IgD-negative memory B cell (primary cell): ENCODE data around the gene MGST2. TPM values are rescaled to one million over a fixed set of nuclear protein-coding genes. Genes with fewer than 3 reads are reported as not detected.

Experiments used
- H3K27ac Mint-ChIP-seq, 3 donors: one replicate each; pipeline ENCODE4 v1.8.0; 2020 to 2022; ENCODE audit warnings: mild to moderate bottlenecking in 3 of 3, mixed read lengths in 3 of 3, moderate library complexity in 1 of 3
- H3K27me3 Mint-ChIP-seq: one replicate; pipeline ENCODE4 v1.8.0; 2021; ENCODE audit warnings: mixed read lengths
- H3K36me3 Mint-ChIP-seq: one replicate; pipeline ENCODE4 v1.8.0; 2020; ENCODE audit warnings: mild to moderate bottlenecking, mixed read lengths
- H3K4me1 Mint-ChIP-seq, 3 donors: one replicate each; pipeline ENCODE4 v1.8.0; 2020 to 2022; ENCODE audit warnings: mixed read lengths in 3 of 3, mild to moderate bottlenecking in 1 of 3
- H3K4me3 Mint-ChIP-seq, 4 donors: one replicate each; pipeline ENCODE4 v1.8.0; 2020 to 2022; ENCODE audit warnings: mild to moderate bottlenecking in 4 of 4, mixed read lengths in 4 of 4, moderate library complexity in 3 of 4
- H3K9me3 Mint-ChIP-seq, 3 donors: one replicate each; pipeline ENCODE4 v1.8.0; 2020 to 2021; ENCODE audit warnings: mixed read lengths in 3 of 3, mild to moderate bottlenecking in 1 of 3
- polyA plus RNA-seq: library from polyadenylated mRNA; unstranded; fragments of 300-500 nt; fragmentation: Illumina TruSeq; gene quantifications from one replicate; pipeline ENCODE4 v1.2.3, GENCODE V29; 2021

The MGST2 gene
- polyA plus RNA-seq, 1 donor from 2014 or later = 2.0 TPM

- Mint-ChIP-seq H3K27me3 (peaks cover 13% of the 10 kb centered on the region), H3K9me3 (no peaks in the 10 kb centered on the region), H3K4me1 (no peaks in the 10 kb centered on the region), H3K27ac (no peak overlapping the region), H3K4me3 (no peak overlapping the region), H3K36me3 (no peaks in the 10 kb centered on the region)
Observed at GRCh38 chr4:139726615-139727014, 61.0 kb downstream of the MGST2 start.

GRCh38 chr4:139728146-139728545 is 62.5 kb downstream of the MGST2 start:
- H3K4me3 Mint-ChIP-seq = no peak overlapping the region
- no peak overlapping the region for H3K27ac Mint-ChIP-seq
- H3K4me1 Mint-ChIP-seq = peaks cover 0 to 2% (median 0%) of the 10 kb centered on the region in 3 donors
- H3K27me3 Mint-ChIP-seq = peaks cover 19% of the 10 kb centered on the region
- no peaks in the 10 kb centered on the region for H3K9me3 Mint-ChIP-seq
- H3K36me3 Mint-ChIP-seq = no peaks in the 10 kb centered on the region

GRCh38 chr4:139728840-139729239 is 63.2 kb downstream of the MGST2 start:
- H3K4me3 Mint-ChIP-seq = no peak overlapping the region

GRCh38 chr4:139732991-139733570 is 67.5 kb downstream of the MGST2 start:
- Mint-ChIP-seq H3K27ac (peak overlapping the region in 1 of 3 donors; percentile 73), H3K9me3 (no peaks in the 10 kb centered on the region), H3K27me3 (peaks cover 43% of the 10 kb centered on the region), H3K4me1 (peaks cover 5 to 10% (median 5%) of the 10 kb centered on the region in 3 donors), H3K36me3 (no peaks in the 10 kb centered on the region), H3K4me3 (no peak overlapping the region)

More at GRCh38 chr4:139728840-139729239, 63.2 kb downstream of the MGST2 start:
- Mint-ChIP-seq H3K4me1 (peaks cover 0 to 2% (median 0%) of the 10 kb centered on the region in 3 donors), H3K36me3 (no peaks in the 10 kb centered on the region), H3K27ac (no peak overlapping the region), H3K27me3 (peaks cover 22% of the 10 kb centered on the region), H3K9me3 (no peaks in the 10 kb centered on the region)

GRCh38 chr4:139734201-139734874 is 68.7 kb downstream of the MGST2 start:
- Mint-ChIP-seq H3K27me3 (peaks cover 45% of the 10 kb centered on the region), H3K27ac (peak overlapping the region in 2 of 3 donors; percentile 33 to 92)

GRCh38 chr4:139734875-139735380 is 69.3 kb downstream of the MGST2 start:
- H3K27ac Mint-ChIP-seq = peak overlapping the region in 2 of 3 donors; percentile 33 to 92
- no peaks in the 10 kb centered on the region for H3K36me3 Mint-ChIP-seq
- H3K27me3 Mint-ChIP-seq = peaks cover 45% of the 10 kb centered on the region
- peak overlapping the region; percentile 28 to 87 (median 72) for H3K4me3 Mint-ChIP-seq
- H3K4me1 Mint-ChIP-seq = peaks cover 5 to 10% (median 5%) of the 10 kb centered on the region in 3 donors
- H3K9me3 Mint-ChIP-seq = no peaks in the 10 kb centered on the region

More at GRCh38 chr4:139734201-139734874, 68.7 kb downstream of the MGST2 start:
- H3K9me3 Mint-ChIP-seq = no peaks in the 10 kb centered on the region
- H3K4me1 Mint-ChIP-seq = peaks cover 5 to 10% (median 5%) of the 10 kb centered on the region in 3 donors
- no peaks in the 10 kb centered on the region for H3K36me3 Mint-ChIP-seq
- H3K4me3 Mint-ChIP-seq = peak overlapping the region; percentile 28 to 87 (median 72)

GRCh38 chr4:139735381-139736273 is 70.0 kb downstream of the MGST2 start:
- Mint-ChIP-seq H3K27me3 (peaks cover 42% of the 10 kb centered on the region), H3K4me1 (peaks cover 5 to 10% (median 5%) of the 10 kb centered on the region in 3 donors), H3K9me3 (no peaks in the 10 kb centered on the region), H3K4me3 (peak overlapping the region; percentile 57 to 85 (median 71)), H3K36me3 (no peaks in the 10 kb centered on the region), H3K27ac (peak overlapping the region in 1 of 3 donors; percentile 92)

GRCh38 chr4:139736274-139736660 is 70.6 kb downstream of the MGST2 start:
- H3K4me3 Mint-ChIP-seq = peak overlapping the region in 3 of 4 donors; percentile 57 to 83 (median 74)

GRCh38 chr4:139736661-139737060 is 71.0 kb downstream of the MGST2 start:
- Mint-ChIP-seq H3K4me1 (peaks cover 5 to 10% (median 5%) of the 10 kb centered on the region in 3 donors), H3K27ac (no peak overlapping the region), H3K36me3 (no peaks in the 10 kb centered on the region), H3K4me3 (peak overlapping the region in 1 of 4 donors; percentile 57), H3K27me3 (peaks cover 40% of the 10 kb centered on the region), H3K9me3 (no peaks in the 10 kb centered on the region)

More at GRCh38 chr4:139736274-139736660, 70.6 kb downstream of the MGST2 start:
- peak overlapping the region in 1 of 3 donors; percentile 78 for H3K27ac Mint-ChIP-seq
- H3K27me3 Mint-ChIP-seq = peaks cover 40% of the 10 kb centered on the region
- H3K9me3 Mint-ChIP-seq = no peaks in the 10 kb centered on the region
- H3K36me3 Mint-ChIP-seq = no peaks in the 10 kb centered on the region
- H3K4me1 Mint-ChIP-seq = peaks cover 5 to 10% (median 5%) of the 10 kb centered on the region in 3 donors

- H3K4me3 Mint-ChIP-seq = no peak overlapping the region
- H3K27ac Mint-ChIP-seq = no peak overlapping the region
- H3K9me3 Mint-ChIP-seq = no peaks in the 10 kb centered on the region
- peaks cover 5 to 9% (median 5%) of the 10 kb centered on the region in 3 donors for H3K4me1 Mint-ChIP-seq
- no peaks in the 10 kb centered on the region for H3K36me3 Mint-ChIP-seq
- H3K27me3 Mint-ChIP-seq = peaks cover 30% of the 10 kb centered on the region
Observed at GRCh38 chr4:139738846-139739613, 73.4 kb downstream of the MGST2 start.

GRCh38 chr4:139740121-139740520 is 74.5 kb downstream of the MGST2 start:
- peaks cover 0 to 4% (median 0%) of the 10 kb centered on the region in 3 donors for H3K4me1 Mint-ChIP-seq
- H3K27me3 Mint-ChIP-seq = peaks cover 24% of the 10 kb centered on the region
- H3K9me3 Mint-ChIP-seq = no peaks in the 10 kb centered on the region
- H3K36me3 Mint-ChIP-seq = peaks cover 3% of the 10 kb centered on the region
- H3K4me3 Mint-ChIP-seq = no peak overlapping the region
- no peak overlapping the region for H3K27ac Mint-ChIP-seq

GRCh38 chr4:139740531-139741041 is 75.0 kb downstream of the MGST2 start:
- Mint-ChIP-seq H3K27ac (no peak overlapping the region), H3K9me3 (no peaks in the 10 kb centered on the region), H3K4me3 (no peak overlapping the region), H3K4me1 (peaks cover 0 to 4% (median 0%) of the 10 kb centered on the region in 3 donors), H3K27me3 (peaks cover 26% of the 10 kb centered on the region), H3K36me3 (peaks cover 5% of the 10 kb centered on the region)

- peaks cover 8% of the 10 kb centered on the region for H3K27me3 Mint-ChIP-seq
- no peaks in the 10 kb centered on the region for H3K9me3 Mint-ChIP-seq
- H3K4me3 Mint-ChIP-seq = no peak overlapping the region
- no peak overlapping the region for H3K27ac Mint-ChIP-seq
- no peaks in the 10 kb centered on the region for H3K4me1 Mint-ChIP-seq
- H3K36me3 Mint-ChIP-seq = peaks cover 5% of the 10 kb centered on the region
Observed at GRCh38 chr4:139743027-139743426, 77.4 kb downstream of the MGST2 start.

- Mint-ChIP-seq H3K4me3 (no peak overlapping the region), H3K36me3 (peaks cover 5% of the 10 kb centered on the region), H3K4me1 (no peaks in the 10 kb centered on the region), H3K9me3 (no peaks in the 10 kb centered on the region), H3K27ac (no peak overlapping the region), H3K27me3 (peaks cover 5% of the 10 kb centered on the region)
Observed at GRCh38 chr4:139744232-139744631, 78.6 kb downstream of the MGST2 start.
